ENCODE results near the gene RMC1.

The RMC1 gene

GRCh38 chr18:23495723-23496440 is 7.4 kb upstream of the RMC1 start:
- in situ Hi-C loops (cut with HindIII; ENCODE audit: low sequenced_read_pairs): no loop called here

GRCh38 chr18:23498117-23498516 is 5.2 kb upstream of the RMC1 start:
- in situ Hi-C loops (cut with HindIII; ENCODE audit: low sequenced_read_pairs): no loop called here

- in situ Hi-C loops (cut with HindIII; ENCODE audit: low sequenced_read_pairs): no loop called here
Measured at GRCh38 chr18:23498877-23499276, 4.4 kb upstream of the RMC1 start.

DNA sequence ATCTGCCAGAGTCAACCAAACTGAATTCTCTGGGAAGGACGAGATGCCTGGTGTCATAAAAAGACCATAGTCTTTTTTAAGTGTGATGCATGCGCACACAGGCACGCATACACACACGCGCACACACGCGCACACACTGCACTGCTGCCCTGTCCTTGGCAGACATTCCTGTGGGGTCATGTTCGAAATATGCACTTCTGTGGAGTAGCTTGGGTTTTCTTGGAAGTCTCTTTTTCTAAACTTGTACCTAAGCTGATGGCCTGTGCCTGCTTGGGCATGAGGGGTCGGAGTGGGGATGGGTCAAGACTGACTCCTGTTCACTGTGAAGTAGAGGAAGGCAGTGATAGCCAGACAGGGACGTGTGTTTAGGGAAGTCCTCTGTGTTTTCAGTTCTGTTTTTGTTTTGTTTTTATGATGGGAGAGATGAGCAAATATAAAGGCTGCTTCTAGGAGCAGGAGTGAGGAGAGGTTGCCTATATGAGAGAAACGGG is 4.0 kb upstream of the RMC1 start:
- in situ Hi-C loops (cut with HindIII; ENCODE audit: low sequenced_read_pairs): no loop called here

- in situ Hi-C loops (cut with HindIII; ENCODE audit: low sequenced_read_pairs): loop anchor here (25.0 kb wide), 1 partner anchor 211 kb away; no protein-coding TSS in a partner anchor
Measured at GRCh38 chr18:23501626-23502025, 1.7 kb upstream of the RMC1 start.

DNA sequence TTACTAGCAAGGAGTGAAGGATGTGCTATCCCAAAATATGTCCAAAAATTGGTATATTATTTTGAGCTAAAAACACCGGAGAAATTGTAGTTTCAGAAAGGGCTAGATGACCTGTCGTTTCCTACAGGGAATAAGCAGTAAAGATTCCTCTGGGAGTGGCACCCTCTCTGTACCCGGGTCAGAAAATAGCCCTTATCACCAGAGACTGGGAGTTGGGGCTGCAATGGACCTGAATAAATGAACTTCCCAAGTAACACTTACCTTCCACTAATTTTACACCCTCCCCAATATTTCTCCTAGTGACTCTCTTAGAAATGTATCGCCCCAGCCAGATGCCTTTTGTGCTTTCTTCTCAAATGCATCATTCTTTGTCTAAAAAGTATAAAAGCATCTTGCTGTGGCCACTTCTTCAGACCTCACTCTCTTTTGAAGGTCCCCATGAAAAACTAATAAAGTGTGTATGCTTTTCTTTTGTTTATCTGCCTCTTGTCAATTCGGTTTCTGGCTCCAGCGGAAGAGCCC is 734 bp upstream of the RMC1 start:
- in situ Hi-C loops (cut with HindIII; ENCODE audit: low sequenced_read_pairs): loop anchor here (25.0 kb wide), 1 partner anchor 210 kb away; no protein-coding TSS in a partner anchor

GRCh38 chr18:23503963-23504344 is 643 bp downstream of the RMC1 start:
- in situ Hi-C loops (cut with HindIII; ENCODE audit: low sequenced_read_pairs): loop anchor here (25.0 kb wide), 1 partner anchor 208 kb away; no protein-coding TSS in a partner anchor

- in situ Hi-C loops (cut with HindIII; ENCODE audit: low sequenced_read_pairs): loop anchor here (25.0 kb wide), 1 partner anchor 208 kb away; no protein-coding TSS in a partner anchor
Measured at GRCh38 chr18:23504720-23505119, 1.4 kb downstream of the RMC1 start.

DNA sequence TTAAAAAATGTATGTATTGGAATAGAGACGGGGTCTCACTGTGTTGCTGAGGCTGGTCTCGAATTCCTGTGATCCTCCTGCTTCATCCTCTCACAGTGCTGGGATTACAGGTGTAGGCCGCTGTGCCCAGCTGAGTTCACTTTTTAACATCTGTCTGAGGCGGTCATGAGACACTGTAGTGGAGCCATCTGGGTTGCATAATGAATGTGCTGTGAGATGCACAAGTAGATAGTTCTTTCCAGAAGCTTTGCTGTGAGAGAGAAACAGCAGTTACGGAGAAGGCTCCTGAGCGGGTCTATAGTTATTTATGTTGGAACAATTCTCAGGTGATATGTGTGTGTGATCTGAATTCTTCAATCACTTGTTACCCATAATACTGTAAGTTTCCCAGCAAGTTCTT is 3.1 kb downstream of the RMC1 start:
- in situ Hi-C loops (cut with HindIII; ENCODE audit: low sequenced_read_pairs): loop anchor here (25.0 kb wide), 1 partner anchor 206 kb away; no protein-coding TSS in a partner anchor

GRCh38 chr18:23510923-23511322 is 7.6 kb downstream of the RMC1 start:
- in situ Hi-C loops (cut with HindIII; ENCODE audit: low sequenced_read_pairs): loop anchor here (25.0 kb wide), 1 partner anchor 201 kb away; no protein-coding TSS in a partner anchor

DNA sequence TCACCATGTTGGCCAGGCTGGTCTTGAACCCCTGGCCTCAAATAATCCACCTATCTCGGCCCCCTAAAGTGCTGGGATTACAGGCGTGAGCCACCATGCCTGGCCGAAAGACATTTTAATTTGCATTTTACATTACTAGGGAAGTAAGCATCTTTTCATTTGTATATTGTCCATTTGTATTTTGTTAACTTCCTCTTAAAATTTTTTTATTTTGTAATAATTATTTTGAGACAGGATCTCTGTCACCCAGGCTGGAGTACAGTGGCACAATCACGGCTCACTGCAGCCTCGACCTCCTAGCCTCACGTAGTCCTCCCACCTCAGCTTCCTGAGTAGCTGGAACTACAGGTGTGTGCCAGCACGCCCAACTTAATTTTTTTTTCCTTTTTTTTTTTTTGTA is 8.9 kb downstream of the RMC1 start:
- in situ Hi-C loops (cut with HindIII; ENCODE audit: low sequenced_read_pairs): loop anchor here (25.0 kb wide), 1 partner anchor 200 kb away; no protein-coding TSS in a partner anchor

- in situ Hi-C loops (cut with HindIII; ENCODE audit: low sequenced_read_pairs): loop anchor here (25.0 kb wide), 1 partner anchor 200 kb away; no protein-coding TSS in a partner anchor
Measured at GRCh38 chr18:23512641-23513040, 9.3 kb downstream of the RMC1 start.

DNA sequence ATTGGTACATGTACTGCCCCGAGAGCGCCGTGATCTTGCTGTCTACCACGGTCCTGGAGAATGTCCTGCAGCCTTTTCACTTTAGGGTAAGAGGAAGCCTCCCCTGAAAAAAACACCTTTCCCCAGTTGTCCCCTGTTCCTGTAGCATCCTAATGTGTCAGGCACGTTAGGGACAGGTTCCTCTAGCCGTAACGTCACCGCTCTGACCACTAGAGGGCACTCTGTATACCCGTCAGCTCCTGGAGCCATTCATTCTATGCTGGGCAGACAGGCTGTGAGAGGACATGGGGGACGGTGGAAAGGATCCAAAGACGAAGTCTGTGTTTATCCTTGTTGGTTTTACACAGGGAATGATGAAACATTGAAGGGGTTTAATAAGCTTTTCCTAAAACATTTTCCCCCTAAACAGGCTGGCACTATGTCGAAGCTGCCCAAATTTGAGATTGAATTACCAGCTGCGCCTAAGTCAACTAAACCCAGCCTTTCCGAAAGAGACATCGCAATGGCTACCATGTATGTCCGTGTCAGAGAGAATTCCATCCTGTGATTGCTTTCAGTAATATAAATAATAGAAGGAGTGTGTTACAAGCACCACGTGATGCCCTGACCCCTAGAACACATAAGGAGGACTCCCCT is 12.7 kb downstream of the RMC1 start:
- in situ Hi-C loops (cut with HindIII; ENCODE audit: low sequenced_read_pairs): loop anchor here (25.0 kb wide), 1 partner anchor 196 kb away; no protein-coding TSS in a partner anchor

DNA sequence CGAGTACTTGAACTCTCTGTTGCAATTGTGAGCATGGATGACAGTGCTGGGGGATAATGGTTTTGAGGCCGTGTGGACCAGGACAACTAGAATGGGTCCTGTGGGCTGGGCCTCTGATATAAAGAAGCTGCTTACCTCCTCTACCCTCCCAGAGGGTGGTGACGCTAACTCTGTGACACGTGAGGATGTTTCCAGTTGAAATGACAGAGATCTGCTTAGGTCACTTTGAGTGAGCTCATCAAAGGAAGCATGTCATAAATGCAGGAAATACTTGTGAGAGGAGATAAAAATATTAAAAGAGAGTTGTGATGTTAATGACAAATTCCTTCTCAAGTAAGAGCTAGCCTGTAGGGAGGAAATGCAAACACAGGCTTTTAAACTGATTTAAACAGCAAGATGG is 16.4 kb downstream of the RMC1 start:
- in situ Hi-C loops (cut with HindIII; ENCODE audit: low sequenced_read_pairs): loop anchor here (25.0 kb wide), 1 partner anchor 193 kb away; no protein-coding TSS in a partner anchor

DNA sequence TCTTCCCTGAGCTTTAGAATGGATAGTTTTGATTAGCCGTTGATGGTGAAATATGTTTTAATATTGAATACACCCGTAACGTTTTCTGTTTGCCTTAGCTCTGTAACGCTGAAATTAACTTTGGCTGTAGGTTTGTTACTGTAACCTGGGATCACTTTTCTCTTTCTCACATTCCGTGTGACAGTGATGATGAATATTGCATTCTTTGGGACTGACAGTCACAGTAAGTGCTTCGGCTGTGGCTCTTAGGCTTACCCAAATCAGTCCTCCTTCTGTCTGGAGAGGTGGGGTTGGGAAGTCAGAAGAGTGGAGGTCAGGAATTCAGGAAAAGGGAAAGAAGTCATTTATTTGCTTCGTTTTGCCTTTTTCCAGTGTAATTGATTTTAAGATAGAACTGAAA is 18.0 kb downstream of the RMC1 start:
- in situ Hi-C loops (cut with HindIII; ENCODE audit: low sequenced_read_pairs): loop anchor here (25.0 kb wide), 1 partner anchor 191 kb away; no protein-coding TSS in a partner anchor

- in situ Hi-C loops (cut with HindIII; ENCODE audit: low sequenced_read_pairs): loop anchor here (25.0 kb wide), 1 partner anchor 190 kb away; no protein-coding TSS in a partner anchor
Measured at GRCh38 chr18:23521907-23522306, 18.6 kb downstream of the RMC1 start.

- in situ Hi-C loops (cut with HindIII; ENCODE audit: low sequenced_read_pairs): loop anchor here (25.0 kb wide), 1 partner anchor 189 kb away; no protein-coding TSS in a partner anchor
Measured at GRCh38 chr18:23523429-23524212, 20.3 kb downstream of the RMC1 start.

GRCh38 chr18:23524213-23524707 is 20.9 kb downstream of the RMC1 start:
- in situ Hi-C loops (cut with HindIII; ENCODE audit: low sequenced_read_pairs): loop anchor here (25.0 kb wide), 1 partner anchor 188 kb away; no protein-coding TSS in a partner anchor

DNA sequence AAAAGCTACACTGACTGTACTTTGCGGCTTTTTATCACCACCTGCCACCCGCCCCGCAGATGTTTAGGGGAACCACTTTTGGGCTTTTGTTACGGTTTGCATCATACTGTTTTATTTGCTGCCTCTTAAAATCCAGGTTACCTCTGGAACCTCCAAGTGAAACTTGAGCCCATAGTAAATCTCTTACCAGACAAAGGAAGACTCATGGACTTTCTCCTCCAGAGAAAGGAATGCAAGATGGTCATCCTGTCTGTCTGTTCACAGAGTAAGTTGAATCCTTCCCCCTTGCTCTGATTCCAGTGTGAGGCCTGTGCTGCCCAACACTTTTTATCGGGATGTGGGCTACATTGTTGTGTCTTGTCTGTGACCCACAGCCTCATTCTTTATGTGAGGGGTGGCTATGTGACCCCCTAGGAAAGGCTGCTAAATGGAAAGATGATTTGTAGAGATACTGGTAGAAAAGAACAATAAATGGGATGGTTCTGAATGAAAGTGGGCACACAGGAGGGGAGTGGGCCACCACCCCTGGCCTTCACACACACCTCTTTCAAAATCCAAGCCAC is 23.3 kb downstream of the RMC1 start:
- in situ Hi-C loops (cut with HindIII; ENCODE audit: low sequenced_read_pairs): no loop called here

Data from DLD1 (cell line).